ENCODE results near the gene DNAH14. TPM values are rescaled to one million over a fixed set of nuclear protein-coding genes. Genes with fewer than 3 reads are reported as not detected.

The DNAH14 gene
- polyA plus RNA-seq, 1 donor from 2014 or later: 24.9 TPM

DNA sequence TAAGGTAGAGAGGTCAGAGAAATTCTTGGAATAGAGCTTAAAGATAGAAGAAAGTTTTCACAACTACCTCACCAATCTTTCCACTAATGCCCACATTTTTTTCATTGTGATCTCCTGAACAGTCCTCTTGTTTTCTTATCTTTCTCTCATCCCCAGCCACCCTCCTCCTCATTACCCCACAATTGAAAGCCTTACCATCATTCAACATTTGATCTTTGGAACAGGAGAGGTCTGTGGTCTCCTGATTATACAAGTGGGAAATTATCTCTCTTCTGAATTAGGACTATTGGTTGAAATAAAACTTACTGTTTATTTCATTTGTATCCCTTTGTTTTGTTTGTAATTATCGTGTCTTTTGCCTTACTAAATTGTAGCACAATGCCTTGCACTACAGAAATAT is 29.6 kb downstream of the DNAH14 start:
- Histone ChIP-seq H3K9ac (ENCODE audit: low read length) (no peak overlapping the region), H3K36me3 (ENCODE audit: insufficient read depth, low read length) (no peaks in the 10 kb centered on the region), H3K4me3 (ENCODE audit: low read length) (no peak overlapping the region), H3K9me2 (ENCODE audit: insufficient read depth, low read length) (no peaks in the 10 kb centered on the region), H3K4me2 (ENCODE audit: low read length) (no peak overlapping the region), H3F3A (ENCODE audit: insufficient read depth, low read length, poor library complexity, severe bottlenecking) (no peaks in the 10 kb centered on the region), H2AFZ (ENCODE audit: low read depth, low read length) (no peak overlapping the region), H3K27ac (ENCODE audit: low read length) (no peak overlapping the region), H4K20me1 (ENCODE audit: insufficient read depth) (no peaks in the 10 kb centered on the region), H3K79me2 (replicated peaks; ENCODE audit: insufficient read depth, low read length) (no peaks in the 10 kb centered on the region), H3K27me3 (ENCODE audit: insufficient read depth, low read depth, low read length) (no peaks in the 10 kb centered on the region), H3K9me3 (ENCODE audit: low read length) (no peaks in the 10 kb centered on the region)
- TF ChIP-seq TAF1 (IDR thresholded peaks at IDR 0.05; ENCODE audit: low read depth) (no peak), MXI1 (conservative IDR thresholded peaks at IDR 0.05; ENCODE audit: poor library complexity, severe bottlenecking) (no peak), SMC3 (conservative IDR thresholded peaks at IDR 0.05; ENCODE audit: poor library complexity) (no peak), RAD21 (conservative IDR thresholded peaks at IDR 0.05) (no peak), EP300 (conservative IDR thresholded peaks at IDR 0.05; ENCODE audit: poor library complexity, severe bottlenecking) (no peak), POLR2AphosphoS5 (IDR thresholded peaks at IDR 0.05) (no peak), EZH2 (IDR thresholded peaks at IDR 0.05; ENCODE audit: borderline replicate concordance, insufficient read depth, low read length, poor library complexity, severe bottlenecking) (no peak)
- TF ChIP-seq, protein P1, sequence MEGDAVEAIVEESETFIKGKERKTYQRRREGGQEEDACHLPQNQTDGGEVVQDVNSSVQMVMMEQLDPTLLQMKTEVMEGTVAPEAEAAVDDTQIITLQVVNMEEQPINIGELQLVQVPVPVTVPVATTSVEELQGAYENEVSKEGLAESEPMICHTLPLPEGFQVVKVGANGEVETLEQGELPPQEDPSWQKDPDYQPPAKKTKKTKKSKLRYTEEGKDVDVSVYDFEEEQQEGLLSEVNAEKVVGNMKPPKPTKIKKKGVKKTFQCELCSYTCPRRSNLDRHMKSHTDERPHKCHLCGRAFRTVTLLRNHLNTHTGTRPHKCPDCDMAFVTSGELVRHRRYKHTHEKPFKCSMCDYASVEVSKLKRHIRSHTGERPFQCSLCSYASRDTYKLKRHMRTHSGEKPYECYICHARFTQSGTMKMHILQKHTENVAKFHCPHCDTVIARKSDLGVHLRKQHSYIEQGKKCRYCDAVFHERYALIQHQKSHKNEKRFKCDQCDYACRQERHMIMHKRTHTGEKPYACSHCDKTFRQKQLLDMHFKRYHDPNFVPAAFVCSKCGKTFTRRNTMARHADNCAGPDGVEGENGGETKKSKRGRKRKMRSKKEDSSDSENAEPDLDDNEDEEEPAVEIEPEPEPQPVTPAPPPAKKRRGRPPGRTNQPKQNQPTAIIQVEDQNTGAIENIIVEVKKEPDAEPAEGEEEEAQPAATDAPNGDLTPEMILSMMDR (IDR thresholded peaks at IDR 0.05; ENCODE audit: poor library complexity, severe bottlenecking): no peak
- TF ChIP-seq, protein P2, sequence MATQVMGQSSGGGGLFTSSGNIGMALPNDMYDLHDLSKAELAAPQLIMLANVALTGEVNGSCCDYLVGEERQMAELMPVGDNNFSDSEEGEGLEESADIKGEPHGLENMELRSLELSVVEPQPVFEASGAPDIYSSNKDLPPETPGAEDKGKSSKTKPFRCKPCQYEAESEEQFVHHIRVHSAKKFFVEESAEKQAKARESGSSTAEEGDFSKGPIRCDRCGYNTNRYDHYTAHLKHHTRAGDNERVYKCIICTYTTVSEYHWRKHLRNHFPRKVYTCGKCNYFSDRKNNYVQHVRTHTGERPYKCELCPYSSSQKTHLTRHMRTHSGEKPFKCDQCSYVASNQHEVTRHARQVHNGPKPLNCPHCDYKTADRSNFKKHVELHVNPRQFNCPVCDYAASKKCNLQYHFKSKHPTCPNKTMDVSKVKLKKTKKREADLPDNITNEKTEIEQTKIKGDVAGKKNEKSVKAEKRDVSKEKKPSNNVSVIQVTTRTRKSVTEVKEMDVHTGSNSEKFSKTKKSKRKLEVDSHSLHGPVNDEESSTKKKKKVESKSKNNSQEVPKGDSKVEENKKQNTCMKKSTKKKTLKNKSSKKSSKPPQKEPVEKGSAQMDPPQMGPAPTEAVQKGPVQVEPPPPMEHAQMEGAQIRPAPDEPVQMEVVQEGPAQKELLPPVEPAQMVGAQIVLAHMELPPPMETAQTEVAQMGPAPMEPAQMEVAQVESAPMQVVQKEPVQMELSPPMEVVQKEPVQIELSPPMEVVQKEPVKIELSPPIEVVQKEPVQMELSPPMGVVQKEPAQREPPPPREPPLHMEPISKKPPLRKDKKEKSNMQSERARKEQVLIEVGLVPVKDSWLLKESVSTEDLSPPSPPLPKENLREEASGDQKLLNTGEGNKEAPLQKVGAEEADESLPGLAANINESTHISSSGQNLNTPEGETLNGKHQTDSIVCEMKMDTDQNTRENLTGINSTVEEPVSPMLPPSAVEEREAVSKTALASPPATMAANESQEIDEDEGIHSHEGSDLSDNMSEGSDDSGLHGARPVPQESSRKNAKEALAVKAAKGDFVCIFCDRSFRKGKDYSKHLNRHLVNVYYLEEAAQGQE (IDR thresholded peaks at IDR 0.05; ENCODE audit: borderline replicate concordance): no peak

DNA sequence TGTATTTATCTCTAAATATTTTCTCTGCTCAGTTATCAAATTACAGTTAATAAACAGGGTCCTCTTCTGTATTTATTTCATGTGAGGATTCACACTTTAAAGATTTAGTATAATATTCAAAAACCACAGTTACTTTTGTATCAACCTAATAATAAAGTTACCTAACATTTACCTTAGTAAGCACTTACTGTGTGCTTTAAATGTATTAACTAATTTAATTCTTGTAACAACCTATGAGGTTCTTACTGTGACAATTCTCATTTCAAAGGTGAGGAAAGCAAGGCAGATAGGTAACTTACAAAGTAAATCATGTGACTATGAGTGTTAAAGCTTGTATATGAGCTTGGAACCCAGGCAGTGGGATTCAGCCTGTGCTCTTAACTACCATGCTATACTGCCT is 30.2 kb downstream of the DNAH14 start:
- Histone ChIP-seq H2AFZ (ENCODE audit: low read depth, low read length) (no peak overlapping the region), H3K9ac (ENCODE audit: low read length) (no peak overlapping the region), H3K4me2 (ENCODE audit: low read length) (no peak overlapping the region), H3F3A (ENCODE audit: insufficient read depth, low read length, poor library complexity, severe bottlenecking) (no peaks in the 10 kb centered on the region), H3K36me3 (ENCODE audit: insufficient read depth, low read length) (no peaks in the 10 kb centered on the region), H3K9me3 (ENCODE audit: low read length) (no peaks in the 10 kb centered on the region), H3K79me2 (replicated peaks; ENCODE audit: insufficient read depth, low read length) (no peaks in the 10 kb centered on the region), H3K4me3 (ENCODE audit: low read length) (no peak overlapping the region), H4K20me1 (ENCODE audit: insufficient read depth) (no peaks in the 10 kb centered on the region), H3K27ac (ENCODE audit: low read length) (no peak overlapping the region), H3K27me3 (ENCODE audit: insufficient read depth, low read depth, low read length) (no peaks in the 10 kb centered on the region), H3K9me2 (ENCODE audit: insufficient read depth, low read length) (no peaks in the 10 kb centered on the region)
- no peak for TF ChIP-seq TAF1 (IDR thresholded peaks at IDR 0.05; ENCODE audit: low read depth)
- no peak for TF ChIP-seq RAD21 (conservative IDR thresholded peaks at IDR 0.05)
- TF ChIP-seq EP300 (conservative IDR thresholded peaks at IDR 0.05; ENCODE audit: poor library complexity, severe bottlenecking): no peak

DNA sequence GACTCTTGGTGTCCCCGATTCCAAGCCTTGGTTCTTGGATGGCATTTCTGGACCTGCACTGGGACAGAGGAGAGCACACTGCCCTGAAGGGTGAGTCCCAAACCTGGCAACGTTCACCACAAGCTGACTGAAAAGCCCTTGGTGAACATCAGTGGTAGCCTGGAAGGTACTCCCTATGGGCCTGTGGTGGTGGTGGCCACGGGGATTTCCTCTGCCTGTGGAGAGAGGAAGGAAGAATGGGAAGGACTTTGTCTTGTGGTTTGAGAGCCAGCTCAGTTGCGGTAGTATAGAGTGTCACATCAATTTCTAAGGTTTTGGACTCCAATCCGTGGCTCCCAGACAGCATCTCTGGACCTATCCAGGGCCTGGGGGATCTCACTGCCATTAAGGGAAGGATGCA is 50.7 kb downstream of the DNAH14 start:
- no peak overlapping the region for H3K27ac ChIP-seq (ENCODE audit: low read length)
- no peaks in the 10 kb centered on the region for H3K9me2 ChIP-seq (ENCODE audit: insufficient read depth, low read length)
- H2AFZ ChIP-seq (ENCODE audit: low read depth, low read length): no peak overlapping the region
- no peaks in the 10 kb centered on the region for H3K36me3 ChIP-seq (ENCODE audit: insufficient read depth, low read length)
- H3K9ac ChIP-seq (ENCODE audit: low read length): no peak overlapping the region
- H3K4me3 ChIP-seq (ENCODE audit: low read length): no peak overlapping the region
- no peak overlapping the region for H3K4me2 ChIP-seq (ENCODE audit: low read length)
- H3F3A ChIP-seq (ENCODE audit: insufficient read depth, low read length, poor library complexity, severe bottlenecking): no peaks in the 10 kb centered on the region
- no peaks in the 10 kb centered on the region for H3K79me2 ChIP-seq (replicated peaks; ENCODE audit: insufficient read depth, low read length)
- no peaks in the 10 kb centered on the region for H3K27me3 ChIP-seq (ENCODE audit: insufficient read depth, low read depth, low read length)
- TF ChIP-seq RAD21 (conservative IDR thresholded peaks at IDR 0.05): no peak
- TF ChIP-seq, protein P1 (IDR thresholded peaks at IDR 0.05; ENCODE audit: poor library complexity, severe bottlenecking): no peak
- no peak for TF ChIP-seq EP300 (conservative IDR thresholded peaks at IDR 0.05; ENCODE audit: poor library complexity, severe bottlenecking)
- TF ChIP-seq EZH2 (IDR thresholded peaks at IDR 0.05; ENCODE audit: borderline replicate concordance, insufficient read depth, low read length, poor library complexity, severe bottlenecking): no peak
- no peak for TF ChIP-seq TAF1 (IDR thresholded peaks at IDR 0.05; ENCODE audit: low read depth)
- TF ChIP-seq POLR2AphosphoS5 (IDR thresholded peaks at IDR 0.05): no peak
- no peak for TF ChIP-seq SMC3 (conservative IDR thresholded peaks at IDR 0.05; ENCODE audit: poor library complexity)
- TF ChIP-seq MXI1 (conservative IDR thresholded peaks at IDR 0.05; ENCODE audit: poor library complexity, severe bottlenecking): no peak
- TF ChIP-seq, protein P2 (IDR thresholded peaks at IDR 0.05; ENCODE audit: borderline replicate concordance): no peak
- no peaks in the 10 kb centered on the region for H4K20me1 ChIP-seq (ENCODE audit: insufficient read depth)
- no peaks in the 10 kb centered on the region for H3K9me3 ChIP-seq (ENCODE audit: low read length)
